ENCODE results near the gene NCCRP1.
"Not testable (repeated sequence)": the region's sequence is repeated elsewhere in the genome, so short reads cannot be mapped to it uniquely, and the experiment has no call there.

NCCRP1 gene

DNA sequence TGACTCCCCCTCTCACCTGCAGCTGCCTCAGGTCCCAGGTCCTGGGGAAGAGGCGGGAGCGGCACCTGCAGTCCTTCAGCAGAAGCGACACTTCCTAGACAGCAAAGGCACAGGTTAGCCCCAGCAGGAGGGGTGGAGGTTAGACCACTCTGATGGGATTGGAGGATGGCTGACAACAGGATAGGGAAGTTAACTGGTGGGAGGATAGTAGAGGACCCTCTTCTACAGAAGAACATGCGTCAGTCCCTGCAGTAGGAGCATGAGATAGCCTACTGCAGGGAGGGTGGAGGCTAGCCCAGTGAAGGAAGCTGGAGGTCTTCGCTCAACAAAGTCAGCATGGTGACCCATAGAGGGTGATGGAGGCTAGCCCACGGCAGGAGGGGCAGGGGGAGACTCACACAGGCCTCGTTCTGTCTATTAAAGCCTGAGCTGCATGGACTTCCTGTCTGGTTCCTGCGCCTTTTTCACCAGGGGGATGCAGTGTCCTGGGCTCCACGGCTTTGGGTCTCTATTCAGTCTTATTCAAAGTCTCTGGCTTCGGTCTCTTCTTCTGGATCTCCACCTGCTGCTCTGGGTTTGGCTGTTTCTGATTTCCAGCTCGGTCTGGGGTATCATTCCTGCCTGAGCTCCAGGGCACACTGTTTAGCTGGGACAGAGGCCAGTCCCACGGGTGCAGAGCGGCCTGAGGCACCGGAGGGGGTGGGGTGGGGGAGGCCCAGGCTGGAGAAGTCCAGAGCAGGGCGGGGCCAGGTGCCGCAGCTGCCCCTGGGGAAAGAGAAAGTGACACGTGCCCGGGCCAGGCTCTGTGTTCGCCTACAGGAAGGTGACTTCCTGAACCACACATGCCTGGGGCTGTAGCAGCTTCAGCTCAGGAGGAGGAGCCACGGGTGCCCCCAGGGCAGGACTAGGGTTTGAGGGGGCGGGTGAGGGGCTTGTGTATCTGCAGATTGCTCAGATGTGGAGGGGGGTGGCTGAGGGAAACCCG lies 40.7 kb downstream of the NCCRP1 start:
- H3K4me3 Mint-ChIP-seq, result no peak overlapping the region
- H3K27me3 Mint-ChIP-seq (ENCODE audit: low read depth, poor library complexity), result peaks cover 91% of the 10 kb centered on the region
- no peaks in the 10 kb centered on the region for H3K36me3 Mint-ChIP-seq (ENCODE audit: low read depth)
- TF ChIP-seq, protein P1, sequence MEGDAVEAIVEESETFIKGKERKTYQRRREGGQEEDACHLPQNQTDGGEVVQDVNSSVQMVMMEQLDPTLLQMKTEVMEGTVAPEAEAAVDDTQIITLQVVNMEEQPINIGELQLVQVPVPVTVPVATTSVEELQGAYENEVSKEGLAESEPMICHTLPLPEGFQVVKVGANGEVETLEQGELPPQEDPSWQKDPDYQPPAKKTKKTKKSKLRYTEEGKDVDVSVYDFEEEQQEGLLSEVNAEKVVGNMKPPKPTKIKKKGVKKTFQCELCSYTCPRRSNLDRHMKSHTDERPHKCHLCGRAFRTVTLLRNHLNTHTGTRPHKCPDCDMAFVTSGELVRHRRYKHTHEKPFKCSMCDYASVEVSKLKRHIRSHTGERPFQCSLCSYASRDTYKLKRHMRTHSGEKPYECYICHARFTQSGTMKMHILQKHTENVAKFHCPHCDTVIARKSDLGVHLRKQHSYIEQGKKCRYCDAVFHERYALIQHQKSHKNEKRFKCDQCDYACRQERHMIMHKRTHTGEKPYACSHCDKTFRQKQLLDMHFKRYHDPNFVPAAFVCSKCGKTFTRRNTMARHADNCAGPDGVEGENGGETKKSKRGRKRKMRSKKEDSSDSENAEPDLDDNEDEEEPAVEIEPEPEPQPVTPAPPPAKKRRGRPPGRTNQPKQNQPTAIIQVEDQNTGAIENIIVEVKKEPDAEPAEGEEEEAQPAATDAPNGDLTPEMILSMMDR (IDR thresholded peaks at IDR 0.05), result no peak
- peak; percentile 26 for DNase-seq
- no peak overlapping the region for H3K27ac Mint-ChIP-seq
- no peaks in the 10 kb centered on the region for H3K9me3 Mint-ChIP-seq
- H3K4me1 Mint-ChIP-seq, result no peaks in the 10 kb centered on the region

- Mint-ChIP-seq H3K36me3 (ENCODE audit: low read depth) (no peaks in the 10 kb centered on the region), H3K27ac (no peak overlapping the region), H3K27me3 (ENCODE audit: low read depth, poor library complexity) (peaks cover 87% of the 10 kb centered on the region), H3K4me1 (peaks cover 2% of the 10 kb centered on the region), H3K9me3 (no peaks in the 10 kb centered on the region), H3K4me3 (no peak overlapping the region)
- TF ChIP-seq, protein P1 (IDR thresholded peaks at IDR 0.05), result no peak
- no peak for DNase-seq
Observed at GRCh38 chr19:39238209-39238608, 41.4 kb downstream of the NCCRP1 start.

DNA sequence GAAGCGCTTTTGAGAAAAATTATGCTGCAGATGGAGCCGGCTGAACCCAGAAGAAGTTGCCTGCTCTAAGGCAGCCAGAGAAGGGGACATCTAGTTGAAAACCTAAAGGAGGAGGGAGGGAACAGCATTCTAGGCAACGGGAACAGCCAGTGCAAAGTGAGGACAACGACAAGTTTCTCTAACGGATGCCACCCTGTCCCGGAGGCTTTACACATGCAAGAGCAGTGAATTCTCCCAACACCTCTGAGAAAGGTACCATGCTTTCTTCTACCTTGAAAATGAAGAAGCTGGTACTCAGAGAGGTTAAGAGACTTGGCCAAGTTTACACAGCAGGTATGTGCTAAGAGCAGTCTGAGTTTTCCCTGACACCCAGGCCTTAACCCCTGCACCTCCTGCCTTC lies 42.2 kb downstream of the NCCRP1 start:
- H3K27ac Mint-ChIP-seq, result no peak overlapping the region
- H3K27me3 Mint-ChIP-seq (ENCODE audit: low read depth, poor library complexity), result peaks cover 87% of the 10 kb centered on the region
- no peaks in the 10 kb centered on the region for H3K36me3 Mint-ChIP-seq (ENCODE audit: low read depth)
- no peaks in the 10 kb centered on the region for H3K9me3 Mint-ChIP-seq
- H3K4me1 Mint-ChIP-seq, result peaks cover 7% of the 10 kb centered on the region
- no peak for DNase-seq
- no peak overlapping the region for H3K4me3 Mint-ChIP-seq
- TF ChIP-seq, protein P1 (IDR thresholded peaks at IDR 0.05), result no peak

GRCh38 chr19:39240421-39240820 lies 43.7 kb downstream of the NCCRP1 start:
- no peak for DNase-seq
- H3K4me1 Mint-ChIP-seq, result peaks cover 7% of the 10 kb centered on the region
- peaks cover 85% of the 10 kb centered on the region for H3K27me3 Mint-ChIP-seq (ENCODE audit: low read depth, poor library complexity)
- H3K36me3 Mint-ChIP-seq (ENCODE audit: low read depth), result no peaks in the 10 kb centered on the region
- H3K27ac Mint-ChIP-seq, result no peak overlapping the region
- TF ChIP-seq, protein P1 (IDR thresholded peaks at IDR 0.05), result no peak
- no peak overlapping the region for H3K4me3 Mint-ChIP-seq
- H3K9me3 Mint-ChIP-seq, result no peaks in the 10 kb centered on the region

DNA sequence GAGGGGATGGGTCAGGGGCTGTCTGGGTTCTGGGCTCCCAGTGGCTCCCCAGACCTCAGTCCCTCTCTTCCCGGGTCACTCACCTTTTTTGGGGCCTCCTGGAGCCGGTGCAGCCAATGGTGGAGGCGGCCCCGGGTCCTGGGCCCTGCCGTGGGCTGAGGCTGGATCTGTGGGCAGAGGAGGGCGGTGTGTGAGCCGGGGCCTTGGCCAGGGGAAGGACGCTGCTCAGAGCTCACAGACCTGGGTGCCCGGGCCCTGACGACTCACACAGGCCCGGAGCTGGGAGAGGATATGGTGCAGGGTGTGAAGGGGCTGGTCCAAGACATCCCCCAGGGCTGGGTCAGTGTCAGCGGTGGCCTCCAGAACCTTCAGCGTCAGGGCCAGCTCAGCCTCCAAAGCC lies 47.0 kb downstream of the NCCRP1 start:
- not testable (repeated sequence) for H3K4me3 Mint-ChIP-seq; DNase-seq; H3K4me1 Mint-ChIP-seq; H3K36me3 Mint-ChIP-seq (ENCODE audit: low read depth); H3K9me3 Mint-ChIP-seq; H3K27ac Mint-ChIP-seq
- peaks cover 80% of the 10 kb centered on the region for H3K27me3 Mint-ChIP-seq (ENCODE audit: low read depth, poor library complexity)

DNA sequence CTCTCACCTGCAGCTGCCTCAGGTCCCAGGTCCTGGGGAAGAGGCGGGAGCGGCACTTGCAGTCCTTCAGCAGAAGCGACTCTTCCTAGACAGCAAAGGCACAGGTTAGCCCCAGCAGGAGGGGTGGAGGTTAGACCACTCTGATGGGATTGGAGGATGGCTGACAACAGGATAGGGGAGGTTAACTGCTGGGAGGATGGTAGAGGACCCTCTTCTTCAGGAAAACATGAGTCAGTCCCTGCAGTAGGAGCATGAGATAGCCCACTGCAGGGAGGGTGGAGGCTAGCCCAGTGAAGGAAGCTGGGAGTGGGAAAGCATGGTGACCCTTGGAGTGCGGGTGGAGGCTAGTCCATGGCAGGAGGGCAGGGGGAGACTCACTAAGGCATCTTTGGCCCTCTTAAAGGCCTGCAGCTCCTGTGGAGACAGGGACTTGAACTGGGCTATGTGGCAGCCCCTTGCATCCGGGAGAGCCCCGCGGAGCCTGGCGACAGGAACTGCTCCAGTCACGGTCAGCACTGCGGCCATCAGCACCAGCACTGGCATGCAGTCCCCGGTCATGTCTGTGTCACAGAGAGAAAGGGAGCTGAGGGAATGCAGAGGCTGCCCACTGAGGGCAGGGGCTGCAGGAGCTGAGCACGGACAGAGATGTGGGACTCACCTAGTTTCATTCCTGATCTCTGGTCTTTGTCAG lies 47.8 kb downstream of the NCCRP1 start, which contains the start of gene IFNL3:
Gene IFNL3 (minus strand): TSS at position 597 of the 691 bp plus-strand sequence. CDS start 39 bp downstream, at position 558.
- not testable (repeated sequence) for H3K4me1 Mint-ChIP-seq; H3K36me3 Mint-ChIP-seq (ENCODE audit: low read depth); H3K9me3 Mint-ChIP-seq; DNase-seq; H3K27ac Mint-ChIP-seq; H3K4me3 Mint-ChIP-seq
- peaks cover 80% of the 10 kb centered on the region for H3K27me3 Mint-ChIP-seq (ENCODE audit: low read depth, poor library complexity)

DNA sequence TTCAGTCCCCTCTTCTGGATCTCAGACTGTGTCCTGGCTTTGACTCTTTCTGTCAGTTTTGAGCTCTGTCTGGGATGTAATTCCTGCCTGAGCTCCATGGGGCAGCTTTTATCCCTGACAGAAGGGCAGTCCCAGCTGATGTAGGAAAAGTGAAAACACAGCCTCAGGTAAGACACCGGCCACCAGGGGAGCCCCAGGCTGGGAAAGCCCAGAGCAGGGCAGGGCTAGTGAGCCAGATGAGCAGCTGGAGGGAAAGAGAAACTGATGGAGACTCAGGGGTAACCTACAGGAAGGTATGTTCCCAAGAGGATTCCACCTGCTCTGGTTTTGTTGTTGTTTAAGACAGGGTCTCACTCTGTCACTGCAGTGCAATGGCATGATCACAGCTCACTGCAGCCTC lies 48.4 kb downstream of the NCCRP1 start:
- H3K27ac Mint-ChIP-seq; H3K4me1 Mint-ChIP-seq; H3K9me3 Mint-ChIP-seq; DNase-seq; H3K36me3 Mint-ChIP-seq (ENCODE audit: low read depth); H3K4me3 Mint-ChIP-seq: not testable (repeated sequence)
- H3K27me3 Mint-ChIP-seq (ENCODE audit: low read depth, poor library complexity), result peaks cover 80% of the 10 kb centered on the region
